ENCODE measurements around the gene ACSM6.

The ACSM6 gene

GRCh38 chr10:95245425-95246055 lies 51.5 kb downstream of the ACSM6 start:
- DNase-seq (ENCODE audit: low read depth in 2 of 2), result no peak

GRCh38 chr10:95246582-95247051 lies 52.6 kb downstream of the ACSM6 start:
- peak; percentile 32 to 39 for DNase-seq (ENCODE audit: low read depth in 2 of 2)

GRCh38 chr10:95247200-95247880 lies 53.3 kb downstream of the ACSM6 start:
- no peak for DNase-seq (ENCODE audit: low read depth in 2 of 2)

GRCh38 chr10:95247881-95248583 lies 54.0 kb downstream of the ACSM6 start:
- DNase-seq (ENCODE audit: low read depth in 2 of 2), result no peak

GRCh38 chr10:95248989-95249388 lies 55.0 kb downstream of the ACSM6 start:
- no peak for DNase-seq (ENCODE audit: low read depth in 2 of 2)

- DNase-seq (ENCODE audit: low read depth in 2 of 2), result no peak
Observed at GRCh38 chr10:95249467-95249866, 55.4 kb downstream of the ACSM6 start.

- DNase-seq (ENCODE audit: low read depth in 2 of 2), result no peak
Observed at GRCh38 chr10:95250856-95251255, 56.8 kb downstream of the ACSM6 start.

- DNase-seq (ENCODE audit: low read depth in 2 of 2), result no peak
Observed at GRCh38 chr10:95253007-95253406, 59.0 kb downstream of the ACSM6 start.

GRCh38 chr10:95253686-95254085 lies 59.6 kb downstream of the ACSM6 start:
- no peak for DNase-seq (ENCODE audit: low read depth in 2 of 2)

GRCh38 chr10:95254629-95255028 lies 60.6 kb downstream of the ACSM6 start:
- DNase-seq (ENCODE audit: low read depth in 2 of 2), result no peak

GRCh38 chr10:95256268-95256667 lies 62.2 kb downstream of the ACSM6 start:
- DNase-seq (ENCODE audit: low read depth in 2 of 2), result no peak

- no peak for DNase-seq (ENCODE audit: low read depth in 2 of 2)
Observed at GRCh38 chr10:95257849-95258248, 63.8 kb downstream of the ACSM6 start.

GRCh38 chr10:95260397-95260881 lies 66.4 kb downstream of the ACSM6 start:
- no peak for DNase-seq (ENCODE audit: low read depth in 2 of 2)

- no peak for DNase-seq (ENCODE audit: low read depth in 2 of 2)
Observed at GRCh38 chr10:95260909-95261552, 67.0 kb downstream of the ACSM6 start.

GRCh38 chr10:95261926-95262325 lies 67.9 kb downstream of the ACSM6 start:
- no peak for DNase-seq (ENCODE audit: low read depth in 2 of 2)

GRCh38 chr10:95262763-95263518 lies 68.9 kb downstream of the ACSM6 start:
- DNase-seq (ENCODE audit: low read depth in 2 of 2), result no peak

- no peak for DNase-seq (ENCODE audit: low read depth in 2 of 2)
Observed at GRCh38 chr10:95263864-95264226, 69.8 kb downstream of the ACSM6 start.

- no peak for DNase-seq (ENCODE audit: low read depth in 2 of 2)
Observed at GRCh38 chr10:95264227-95265051, 70.4 kb downstream of the ACSM6 start.

- DNase-seq (ENCODE audit: low read depth in 2 of 2), result no peak
Observed at GRCh38 chr10:95265572-95265971, 71.5 kb downstream of the ACSM6 start.

GRCh38 chr10:95266674-95267095 lies 72.6 kb downstream of the ACSM6 start:
- DNase-seq (ENCODE audit: low read depth in 2 of 2), result no peak

GRCh38 chr10:95267251-95267650 lies 73.2 kb downstream of the ACSM6 start:
- DNase-seq (ENCODE audit: low read depth in 2 of 2), result no peak

Measured in stimulated activated CD8-positive, alpha-beta memory T cell treated with anti-CD3 and anti-CD28 coated beads, Interleukin-15, amount 100 ng/mL, for 48 hours (primary cell).